OCI-LY7 (cell line): Measurements from ENCODE around the gene SCRT2.

Experiments used
- CTCF ChIP-seq: fragments of 200-600 bp; sonication (generic); conservative IDR thresholded peaks from 2 replicates; pipeline ENCODE4 v1.5.1; 2014; ENCODE audit warnings: mild to moderate bottlenecking, antibody characterized with exemption, low read length, moderate library complexity, mixed read lengths
- EZH2phosphoT487 ChIP-seq: fragments of 200-600 bp; sonication (generic); IDR thresholded peaks from 2 replicates; pipeline ENCODE4 v1.6.1; 2018; ENCODE audit warnings: low read depth, borderline replicate concordance, mild to moderate bottlenecking, mixed run types, antibody characterized with exemption, low read length, moderate library complexity, mixed read lengths

GRCh38 chr20:666877-667276 lies 8.7 kb downstream of the SCRT2 start:
- TF ChIP-seq CTCF, result no peak
- TF ChIP-seq EZH2phosphoT487, result no peak
